Fibroblast of villous mesenchyme (primary cell): ENCODE data around the gene DYNC2LI1. TPM values are rescaled to one million over a fixed set of nuclear protein-coding genes. Genes with fewer than 3 reads are reported as not detected.

Experiments
- DNase-seq: peaks from one replicate; pipeline ENCODE4 v3.0.0-alpha.2; 2010; ENCODE audit warnings: low read depth
- H3K4me3 ChIP-seq: 2 replicates; pipeline ENCODE4 v1.5.1; 2011; ENCODE audit warnings: low read depth, mild to moderate bottlenecking, low read length
- total RNA-seq: library from RNA; depleted of rRNA; stranded (reverse); fragments of >200 nt; gene quantifications from 2 replicates; pipeline ENCODE4 v1.2.3, GENCODE V29; 2012
- TF ChIP-seq, protein P1 (sequence below): IDR thresholded peaks from 2 replicates; pipeline ENCODE4 v1.5.1; 2012; ENCODE audit warnings: low read depth, mild to moderate bottlenecking, low read length; ENCODE audit not compliant: insufficient read depth

DYNC2LI1 gene
- total RNA-seq, 1 donor: 28.9 TPM

DNA sequence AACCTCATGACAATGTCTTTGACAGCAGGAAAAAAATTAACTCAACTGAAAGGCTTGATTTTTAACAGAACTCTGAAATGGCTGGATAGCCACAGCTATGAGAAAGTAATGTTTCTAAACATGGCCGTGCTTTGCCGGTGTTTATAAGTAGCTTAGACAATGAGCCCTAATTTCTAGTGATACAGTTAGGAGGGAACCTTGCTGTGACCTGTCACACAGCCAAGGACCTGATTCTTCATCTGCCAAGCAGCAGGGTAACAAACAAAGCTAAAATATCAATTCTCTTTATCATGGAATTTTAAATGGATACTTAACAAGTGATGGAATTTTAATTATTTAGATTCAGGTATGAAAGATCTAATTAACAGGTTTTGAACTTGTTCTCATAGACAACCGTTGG is 24.3 kb upstream of the DYNC2LI1 start:
- no peak for DNase-seq
- no peak overlapping the region for H3K4me3 ChIP-seq
- TF ChIP-seq, protein P1, sequence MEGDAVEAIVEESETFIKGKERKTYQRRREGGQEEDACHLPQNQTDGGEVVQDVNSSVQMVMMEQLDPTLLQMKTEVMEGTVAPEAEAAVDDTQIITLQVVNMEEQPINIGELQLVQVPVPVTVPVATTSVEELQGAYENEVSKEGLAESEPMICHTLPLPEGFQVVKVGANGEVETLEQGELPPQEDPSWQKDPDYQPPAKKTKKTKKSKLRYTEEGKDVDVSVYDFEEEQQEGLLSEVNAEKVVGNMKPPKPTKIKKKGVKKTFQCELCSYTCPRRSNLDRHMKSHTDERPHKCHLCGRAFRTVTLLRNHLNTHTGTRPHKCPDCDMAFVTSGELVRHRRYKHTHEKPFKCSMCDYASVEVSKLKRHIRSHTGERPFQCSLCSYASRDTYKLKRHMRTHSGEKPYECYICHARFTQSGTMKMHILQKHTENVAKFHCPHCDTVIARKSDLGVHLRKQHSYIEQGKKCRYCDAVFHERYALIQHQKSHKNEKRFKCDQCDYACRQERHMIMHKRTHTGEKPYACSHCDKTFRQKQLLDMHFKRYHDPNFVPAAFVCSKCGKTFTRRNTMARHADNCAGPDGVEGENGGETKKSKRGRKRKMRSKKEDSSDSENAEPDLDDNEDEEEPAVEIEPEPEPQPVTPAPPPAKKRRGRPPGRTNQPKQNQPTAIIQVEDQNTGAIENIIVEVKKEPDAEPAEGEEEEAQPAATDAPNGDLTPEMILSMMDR: no peak

DNA sequence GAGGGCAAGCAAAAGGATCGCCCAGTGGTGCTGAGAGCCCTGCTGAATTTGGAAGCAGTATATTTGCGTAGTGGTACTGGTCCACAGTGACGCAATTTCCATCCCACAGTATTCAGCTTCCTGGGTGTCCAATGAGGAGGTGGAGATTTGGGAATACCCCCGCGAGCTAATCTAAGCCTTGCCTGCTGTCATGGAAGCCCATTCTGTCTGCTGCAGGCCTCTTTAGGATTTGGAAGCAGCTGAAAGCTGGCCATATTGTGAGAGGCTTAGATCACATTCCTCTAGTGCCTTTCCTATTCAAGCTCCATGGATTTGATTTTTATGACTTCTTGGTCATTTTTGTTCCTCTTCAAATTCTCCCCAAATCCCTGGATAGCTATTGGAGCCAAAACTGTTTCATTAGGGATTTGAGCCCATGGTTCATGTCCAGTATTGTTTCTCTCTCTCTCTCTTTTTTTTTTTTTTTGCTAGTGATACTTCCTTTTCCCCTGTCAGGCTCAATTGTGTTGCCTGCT is 22.3 kb upstream of the DYNC2LI1 start:
- no peak for DNase-seq
- TF ChIP-seq, protein P1: no peak
- no peak overlapping the region for H3K4me3 ChIP-seq

DNA sequence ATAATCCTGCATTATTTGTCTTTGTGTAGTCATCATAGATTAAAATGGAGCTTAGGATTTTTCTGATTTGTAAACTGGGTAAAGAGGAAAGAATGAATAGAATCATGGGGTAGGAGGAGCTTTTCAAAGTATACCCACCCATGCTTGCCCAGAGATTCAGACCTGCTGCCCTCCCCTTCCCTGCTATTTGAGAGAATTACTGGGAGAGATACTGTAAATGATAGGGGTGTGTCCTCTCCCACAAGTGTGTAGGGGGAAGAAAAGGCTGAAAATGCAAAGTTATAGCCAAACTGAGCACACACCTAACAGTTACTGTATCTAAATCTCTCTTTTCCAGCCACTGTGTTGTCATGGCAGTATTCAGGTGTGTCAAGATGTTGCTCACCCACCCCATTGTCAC is 21.5 kb upstream of the DYNC2LI1 start:
- H3K4me3 ChIP-seq: no peak overlapping the region
- no peak for DNase-seq
- TF ChIP-seq, protein P1: no peak

DNA sequence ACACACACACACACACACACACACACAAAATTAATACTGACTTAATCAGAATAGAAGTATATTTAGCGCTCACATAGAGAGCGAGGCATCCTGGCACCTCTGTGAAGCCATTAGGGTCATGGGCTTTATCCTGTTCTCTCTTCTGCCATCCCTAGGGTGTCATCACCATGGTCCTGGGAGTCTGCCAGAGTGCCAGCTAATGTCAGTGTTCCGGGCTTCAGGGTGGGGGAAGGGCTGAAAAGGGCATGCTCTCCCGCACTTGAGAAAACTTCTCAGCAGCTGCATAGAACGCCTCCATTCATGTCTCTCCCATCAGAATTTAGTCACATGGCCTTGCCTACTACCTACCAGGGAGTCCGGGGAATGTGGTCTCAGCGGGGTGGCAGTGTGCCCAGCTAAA is 19.7 kb upstream of the DYNC2LI1 start:
- DNase-seq: no peak
- H3K4me3 ChIP-seq: no peak overlapping the region
- TF ChIP-seq, protein P1: no peak

DNA sequence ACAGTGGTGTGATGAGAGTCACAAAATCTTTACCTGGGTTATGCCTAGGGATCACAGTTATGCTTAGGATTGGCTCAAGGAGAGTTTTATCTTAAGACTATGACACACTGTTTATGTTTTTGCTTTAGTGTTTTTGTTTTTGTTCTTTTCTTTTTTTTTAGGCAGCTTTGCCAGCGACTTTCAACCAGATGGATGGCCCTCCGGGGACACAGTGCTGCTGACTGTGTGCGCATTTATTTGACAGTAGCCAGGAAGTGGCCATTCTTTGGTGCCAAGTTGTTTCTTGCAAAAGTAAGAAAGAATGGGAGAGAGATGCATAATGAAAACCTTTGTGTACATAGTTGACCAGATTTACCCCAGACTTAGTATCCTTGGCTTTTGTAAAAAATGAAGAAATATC is 15.1 kb upstream of the DYNC2LI1 start:
- TF ChIP-seq, protein P1: no peak
- peak; percentile 84 for DNase-seq
- H3K4me3 ChIP-seq: no peak overlapping the region

DNA sequence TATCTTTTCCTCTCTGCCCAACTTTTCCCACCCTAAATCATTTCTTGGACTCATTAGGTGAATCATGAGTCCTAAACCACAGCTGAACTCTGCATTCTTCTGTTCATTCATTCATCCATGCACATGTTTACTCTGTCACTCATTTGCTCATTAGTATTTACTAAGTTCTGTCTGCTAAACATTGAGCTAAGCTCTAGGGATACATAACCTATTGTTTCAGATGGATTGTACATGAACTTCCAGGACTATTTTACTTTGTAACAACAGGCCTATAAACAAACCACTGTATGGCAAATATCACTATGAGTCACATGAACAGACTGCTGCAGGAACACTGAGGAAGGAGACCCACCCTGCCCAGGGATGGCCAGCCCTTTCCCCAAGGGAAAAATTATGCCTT is 14.6 kb upstream of the DYNC2LI1 start:
- peak; percentile 78 for DNase-seq
- H3K4me3 ChIP-seq: no peak overlapping the region
- TF ChIP-seq, protein P1: no peak

DNA sequence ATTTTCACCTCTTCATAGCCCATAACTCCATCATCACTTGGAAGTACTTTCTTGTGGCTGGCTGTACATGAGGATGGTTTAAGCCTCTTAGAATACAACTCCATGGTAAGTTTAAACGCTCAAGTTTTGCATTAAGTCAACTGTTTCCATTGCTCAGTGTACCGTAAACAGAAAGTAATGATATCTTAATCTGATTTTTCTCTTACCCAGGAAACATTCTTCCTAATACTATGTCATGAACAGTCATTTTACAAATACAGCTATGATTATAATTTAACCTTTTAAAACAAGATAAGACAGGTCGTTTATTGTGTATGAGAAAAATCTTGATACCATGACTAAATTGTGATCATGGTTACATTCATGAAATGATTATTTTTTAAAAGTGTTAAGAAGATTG is 11.6 kb upstream of the DYNC2LI1 start:
- no peak overlapping the region for H3K4me3 ChIP-seq
- TF ChIP-seq, protein P1: no peak
- no peak for DNase-seq
